ENCODE results near the gene CDK5R2. TPM values are rescaled to one million over a fixed set of nuclear protein-coding genes. Genes with fewer than 3 reads are reported as not detected.
A peak's percentile ranks its signal among the peaks of the same experiment; 100 is the strongest.
"Not testable (repeated sequence)": the region's sequence is repeated elsewhere in the genome, so short reads cannot be mapped to it uniquely, and the experiment has no call there.

Gene CDK5R2
- not detected for total RNA-seq

- peak; percentile 27 for DNase-seq
These were observed at the start of gene CDK5R2 for GRCh38 chr2:218959141-218959731. Gene CDK5R2 (plus strand): TSS chr2:218959666. CDS start chr2:218959821, 155 bp downstream.

DNA sequence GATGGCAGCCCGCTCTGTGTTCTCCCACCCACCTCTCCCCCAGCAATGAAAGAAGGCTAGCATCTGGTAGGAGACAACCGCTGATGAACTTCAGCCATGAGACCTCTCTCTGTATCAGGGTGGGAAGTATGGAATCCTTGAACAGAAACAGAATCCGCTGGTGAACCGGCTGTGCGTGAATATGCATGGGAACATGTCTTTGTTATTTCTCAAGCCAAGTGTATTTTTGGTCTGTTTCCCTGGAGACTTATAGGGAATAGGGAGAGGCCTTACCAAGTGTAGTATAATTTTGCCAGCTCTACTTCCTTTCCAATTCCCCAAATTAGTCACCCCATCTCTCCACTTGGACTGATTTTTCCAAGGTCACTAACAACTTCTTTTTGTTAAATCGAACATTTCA, 48.7 kb upstream of the CDK5R2 start:
- DNase-seq: no peak

DNA sequence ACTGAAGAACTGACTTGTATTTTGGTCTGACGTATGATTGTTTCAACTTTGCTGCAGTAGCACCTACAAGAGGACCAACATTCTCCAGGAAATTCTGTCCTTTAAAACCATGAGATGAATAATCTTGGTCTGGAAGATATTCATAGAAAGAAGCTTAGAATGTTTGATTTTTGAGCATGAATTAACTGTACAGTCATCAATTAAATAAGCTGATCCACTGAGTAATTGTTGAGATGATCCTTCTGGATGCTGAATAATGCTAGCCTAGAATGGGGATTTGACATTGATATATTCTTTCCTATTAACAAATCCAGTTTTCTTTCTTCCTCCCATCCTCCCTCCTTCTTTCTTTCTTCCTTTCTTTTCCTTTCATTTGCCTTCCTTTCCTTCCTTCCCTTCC, 39.0 kb upstream of the CDK5R2 start:
- DNase-seq: no peak

DNA sequence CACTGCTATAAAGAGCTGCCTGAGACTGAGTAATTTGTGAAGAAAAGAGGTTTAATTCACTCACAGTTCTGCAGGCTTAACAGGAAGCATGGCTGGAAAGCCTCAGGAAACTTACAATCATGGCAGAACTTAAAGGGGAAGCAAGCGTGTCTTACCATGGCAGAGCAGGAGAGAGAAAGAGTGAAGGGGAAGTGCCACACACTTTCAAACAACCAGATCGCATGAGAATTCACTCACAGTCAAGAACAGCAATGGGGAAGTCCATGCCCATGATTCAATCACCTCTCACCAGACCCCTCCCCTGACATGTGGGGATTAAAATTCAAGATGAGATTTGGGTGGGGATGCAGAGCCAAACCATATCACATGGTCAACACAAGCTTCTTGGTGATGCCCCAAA, 34.7 kb upstream of the CDK5R2 start:
- DNase-seq: no peak

- no peak for DNase-seq
These were observed 34.0 kb upstream of the CDK5R2 start for GRCh38 chr2:218925434-218925833.

- DNase-seq: no peak
These were observed 32.0 kb upstream of the CDK5R2 start for GRCh38 chr2:218927422-218927821.

GRCh38 chr2:218927876-218928275, 31.6 kb upstream of the CDK5R2 start:
- no peak for DNase-seq

DNA sequence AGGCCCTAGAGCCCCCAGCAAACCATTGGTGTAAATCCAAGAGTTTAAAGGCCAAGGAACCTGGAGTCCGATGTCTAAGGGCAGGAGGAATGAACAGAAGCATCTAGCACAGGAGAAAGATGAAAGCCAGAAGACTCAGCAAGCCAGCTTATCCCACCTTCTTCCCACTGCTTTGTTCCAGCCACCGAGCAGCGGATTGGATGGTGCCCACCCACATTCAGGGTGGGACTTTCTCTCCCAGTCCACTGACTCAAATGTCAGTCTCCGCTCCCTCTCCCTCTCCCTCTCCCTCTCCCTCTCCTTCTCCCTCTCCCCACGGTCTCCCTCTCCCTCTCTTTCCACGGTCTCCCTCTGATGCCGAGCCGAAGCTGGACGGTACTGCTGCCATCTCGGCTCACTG, 29.0 kb upstream of the CDK5R2 start:
- DNase-seq: not testable (repeated sequence)

- not testable (repeated sequence) for DNase-seq
These were observed 27.7 kb upstream of the CDK5R2 start for GRCh38 chr2:218931751-218932150.

- DNase-seq: no peak
These were observed 14.6 kb upstream of the CDK5R2 start for GRCh38 chr2:218944759-218945404.

- no peak for DNase-seq
These were observed 12.8 kb upstream of the CDK5R2 start for GRCh38 chr2:218946621-218947020.

DNA sequence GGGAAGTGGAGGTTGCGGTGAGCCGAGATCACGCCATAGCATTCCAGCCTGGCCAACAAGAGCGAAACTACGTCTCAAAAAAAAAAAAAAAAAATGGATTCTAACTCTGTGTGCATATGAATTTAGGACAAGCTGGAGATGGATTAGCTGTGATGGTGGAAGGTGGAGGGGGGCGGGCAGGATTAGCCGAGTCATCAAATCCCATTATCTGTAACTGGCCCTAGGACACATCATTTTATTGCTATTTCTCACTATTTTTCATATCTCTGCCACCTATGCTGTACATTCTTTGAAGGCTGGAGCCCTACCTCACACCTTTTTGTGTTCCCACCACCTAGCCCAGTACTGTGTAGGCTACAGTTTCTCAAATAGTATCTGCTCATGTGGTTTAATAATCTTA, 7.3 kb upstream of the CDK5R2 start:
- no peak for DNase-seq

GRCh38 chr2:218953366-218953954, 6.0 kb upstream of the CDK5R2 start:
- DNase-seq: no peak

DNA sequence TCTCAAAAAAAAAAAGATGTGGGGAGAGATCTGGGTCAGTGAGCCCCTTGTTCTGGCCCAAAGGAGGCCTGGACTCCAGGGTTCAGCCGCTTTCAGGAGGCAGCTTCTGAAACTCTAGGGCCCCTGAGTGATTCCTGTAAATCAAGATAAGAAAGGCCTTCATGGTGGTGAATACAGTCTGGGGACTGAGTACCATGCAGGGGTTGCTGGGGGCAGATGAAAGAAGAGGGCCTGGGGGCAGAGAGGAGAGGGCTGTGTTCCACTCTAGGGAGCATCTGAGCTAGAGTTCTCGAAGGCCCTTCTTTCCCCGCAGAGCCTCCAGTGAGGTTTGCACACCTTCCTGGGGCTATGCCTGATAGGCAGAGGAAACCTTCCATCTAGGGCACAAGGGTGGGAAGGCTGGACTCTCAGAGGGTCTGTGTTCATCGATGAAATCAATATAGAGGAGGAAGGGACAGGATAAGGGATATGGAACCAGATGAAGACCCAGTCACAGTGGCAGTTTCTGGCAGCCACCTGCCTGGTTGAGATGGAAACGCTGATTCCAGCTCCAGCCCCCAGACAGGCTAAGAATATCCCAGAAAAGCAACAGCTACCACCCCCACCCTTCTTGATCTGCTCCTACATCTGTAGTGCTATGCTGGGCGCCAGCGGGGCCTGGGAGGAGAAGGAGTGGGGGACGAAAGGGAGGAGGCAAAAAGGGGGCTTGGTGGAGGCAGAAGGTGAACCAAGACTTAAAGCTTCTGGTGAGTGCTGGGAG, 4.7 kb upstream of the CDK5R2 start:
- no peak for DNase-seq

- DNase-seq: no peak
These were observed 3.4 kb upstream of the CDK5R2 start for GRCh38 chr2:218956039-218956438.

DNA sequence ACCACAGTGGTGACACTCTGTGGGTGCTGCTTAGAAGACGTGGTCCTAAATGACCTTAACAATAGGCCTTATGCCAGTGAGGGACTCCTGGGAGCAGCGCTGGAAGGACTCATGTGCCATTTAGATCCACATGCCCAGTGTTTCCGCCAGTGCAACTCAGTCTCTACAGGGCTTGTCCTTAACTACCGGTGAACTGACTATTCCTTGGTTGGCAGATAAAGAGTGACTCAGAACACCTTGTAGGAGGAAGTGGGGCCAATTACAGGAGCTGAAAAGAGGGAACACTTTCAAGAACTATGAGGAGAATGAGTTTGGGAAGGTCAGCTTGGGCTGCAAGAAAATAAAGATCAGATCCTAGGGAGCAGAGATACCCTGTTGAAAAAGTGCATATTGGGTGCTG, 1.8 kb upstream of the CDK5R2 start:
- DNase-seq: no peak

DNA sequence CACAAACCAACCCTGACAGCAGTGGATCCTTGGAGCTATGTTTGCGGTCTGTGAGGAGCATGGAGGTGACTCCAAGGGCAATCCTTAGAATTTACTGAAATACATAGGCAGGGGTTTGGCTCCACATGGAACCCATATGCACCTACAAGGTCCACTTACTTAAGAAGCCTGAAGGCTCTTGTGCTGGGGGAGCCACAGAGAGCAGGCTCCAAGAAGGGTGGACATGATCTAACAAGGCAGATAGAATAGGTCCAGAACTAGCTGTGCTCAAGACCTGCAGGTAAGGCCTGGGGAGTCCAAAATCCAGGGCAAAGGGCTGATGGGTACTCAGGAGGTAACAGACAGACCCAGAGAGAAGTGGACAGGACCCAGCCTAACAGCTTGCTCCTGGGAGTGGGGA, 1.2 kb upstream of the CDK5R2 start:
- DNase-seq: no peak

DNA sequence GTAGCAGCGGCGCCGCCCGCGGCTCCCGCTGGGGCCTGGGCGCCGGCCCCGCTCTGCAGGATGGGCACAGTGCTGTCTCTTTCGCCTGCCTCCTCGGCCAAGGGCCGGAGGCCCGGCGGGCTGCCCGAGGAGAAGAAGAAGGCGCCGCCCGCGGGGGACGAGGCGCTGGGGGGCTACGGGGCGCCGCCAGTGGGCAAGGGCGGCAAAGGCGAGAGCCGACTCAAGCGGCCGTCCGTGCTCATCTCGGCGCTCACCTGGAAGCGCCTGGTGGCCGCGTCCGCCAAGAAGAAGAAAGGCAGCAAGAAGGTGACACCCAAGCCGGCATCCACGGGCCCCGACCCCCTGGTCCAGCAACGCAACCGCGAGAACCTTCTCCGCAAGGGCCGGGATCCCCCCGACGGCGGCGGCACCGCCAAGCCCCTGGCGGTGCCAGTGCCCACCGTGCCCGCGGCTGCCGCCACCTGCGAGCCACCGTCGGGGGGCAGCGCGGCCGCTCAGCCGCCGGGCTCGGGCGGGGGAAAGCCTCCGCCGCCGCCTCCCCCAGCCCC, 369 bp downstream of the CDK5R2 start:
- no peak for DNase-seq

DNA sequence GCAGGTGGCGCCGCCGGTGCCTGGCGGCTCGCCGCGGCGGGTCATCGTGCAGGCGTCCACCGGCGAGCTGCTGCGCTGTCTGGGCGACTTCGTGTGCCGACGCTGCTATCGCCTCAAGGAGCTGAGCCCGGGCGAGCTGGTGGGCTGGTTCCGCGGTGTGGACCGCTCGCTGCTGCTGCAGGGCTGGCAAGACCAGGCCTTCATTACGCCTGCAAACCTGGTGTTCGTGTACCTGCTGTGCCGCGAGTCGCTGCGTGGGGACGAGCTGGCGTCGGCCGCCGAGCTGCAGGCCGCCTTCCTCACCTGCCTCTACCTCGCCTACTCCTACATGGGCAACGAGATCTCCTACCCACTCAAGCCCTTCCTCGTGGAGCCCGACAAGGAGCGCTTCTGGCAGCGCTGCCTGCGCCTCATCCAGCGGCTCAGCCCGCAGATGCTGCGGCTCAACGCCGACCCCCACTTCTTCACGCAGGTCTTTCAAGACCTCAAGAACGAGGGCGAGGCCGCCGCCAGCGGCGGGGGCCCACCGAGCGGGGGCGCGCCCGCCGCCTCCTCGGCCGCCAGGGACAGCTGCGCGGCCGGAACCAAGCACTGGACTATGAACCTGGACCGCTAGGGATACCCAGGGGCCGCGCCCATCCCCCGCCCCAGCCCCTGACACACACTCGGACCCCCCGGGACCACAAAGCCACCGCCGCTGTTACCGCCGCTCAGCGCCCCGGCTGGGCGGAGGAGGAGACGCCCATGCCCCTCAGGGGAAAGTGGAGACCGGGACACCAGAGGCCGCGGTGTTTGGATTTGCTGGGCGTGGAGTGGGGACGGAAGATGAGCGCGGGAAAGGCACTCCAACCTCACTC, 1.1 kb downstream of the CDK5R2 start:
- DNase-seq: no peak

GRCh38 chr2:218961229-218961628, 1.8 kb downstream of the CDK5R2 start:
- DNase-seq: no peak

GRCh38 chr2:218961651-218962570, 2.4 kb downstream of the CDK5R2 start:
- DNase-seq: no peak

Measured in effector CD4-positive, alpha-beta T cell (primary cell).